ENCODE results near the gene MRPL23. TPM values are rescaled to one million over a fixed set of nuclear protein-coding genes. Genes with fewer than 3 reads are reported as not detected.

MRPL23 gene
- total RNA-seq, 1 experiment from 2014 or later, result 109 TPM

GRCh38 chr11:1966531-1966930 lies 19.4 kb downstream of the MRPL23 start:
- H3K4me2 ChIP-seq (ENCODE audit: low read length), result no peak overlapping the region
- CTCF ChIA-PET, result no interaction called here
- no peak for TF ChIP-seq RAD21 (IDR thresholded peaks at IDR 0.05; ENCODE audit: low read depth)
- no peak for TF ChIP-seq TCF7L2 (IDR thresholded peaks at IDR 0.05; ENCODE audit: borderline replicate concordance, extremely low read depth, insufficient read depth, insufficient read length)
- no peak for TF ChIP-seq CEBPB (IDR thresholded peaks at IDR 0.05; ENCODE audit: low read depth)
- no peak for TF ChIP-seq MAX (IDR thresholded peaks at IDR 0.05)
- TF ChIP-seq POLR2A (IDR thresholded peaks at IDR 0.05; ENCODE audit: borderline replicate concordance, extremely low read depth, insufficient read depth, insufficient read length), result no peak
- no peak for TF ChIP-seq YY1 (IDR thresholded peaks at IDR 0.05; ENCODE audit: extremely low read depth, insufficient replicate concordance, low read depth, low read length)
- TF ChIP-seq EZH2phosphoT487 (IDR thresholded peaks at IDR 0.05; ENCODE audit: borderline replicate concordance), result no peak
- no peak for TF ChIP-seq FOSL1 (IDR thresholded peaks at IDR 0.05; ENCODE audit: low read depth)
- TF ChIP-seq SIN3A (IDR thresholded peaks at IDR 0.05; ENCODE audit: low read depth), result no peak
- no peak for TF ChIP-seq CBX3 (IDR thresholded peaks at IDR 0.05; ENCODE audit: low read depth)
- no peak for TF ChIP-seq POLR2AphosphoS5 (IDR thresholded peaks at IDR 0.05; ENCODE audit: low read depth, low read length)
- no peak for TF ChIP-seq SRF (IDR thresholded peaks at IDR 0.05; ENCODE audit: low read depth)
- TF ChIP-seq CTCF (IDR thresholded peaks at IDR 0.05 in 2 of 3, conservative IDR thresholded peaks at IDR 0.05 in 1 of 3; ENCODE audit: borderline replicate concordance in 1 of 3, insufficient read depth in 1 of 3, low read depth in 2 of 3, low read length in 2 of 3), result no peak
- TF ChIP-seq EZH2 (IDR thresholded peaks at IDR 0.05), result no peak
- no peak for TF ChIP-seq REST (IDR thresholded peaks at IDR 0.05; ENCODE audit: low read depth)
- intact Hi-C loops (cut with micrococcal nuclease), result no loop called here
- no peak overlapping the region for H3K9ac ChIP-seq (ENCODE audit: low read length)
- no peaks in the 10 kb centered on the region for H3K79me2 ChIP-seq (ENCODE audit: insufficient read depth, low read length)
- ATAC-seq (no peak), DNase-seq (ENCODE audit: low read depth, low spot score) (no peak)
- BruUV-seq (replicated peaks), result no TSS peak
- no peaks in the 10 kb centered on the region for H3K9me2 ChIP-seq (ENCODE audit: insufficient read depth)
- H3K9me3 ChIP-seq (ENCODE audit: control insufficient read depth in 1 of 2, insufficient read depth in 1 of 2, low read depth in 1 of 2, low read length in 2 of 2), result no peaks in the 10 kb centered on the region
- H3K27me3 ChIP-seq (ENCODE audit: insufficient read depth, low read length), result no peaks in the 10 kb centered on the region
- H4K20me1 ChIP-seq (ENCODE audit: insufficient read depth), result no peaks in the 10 kb centered on the region
- H3K27ac ChIP-seq (ENCODE audit: low read depth, low read length), result no peak overlapping the region
- RAD21 ChIA-PET (ENCODE audit: low non-redundant PET in 1 of 2, low total read pairs in 2 of 2, uncharacterized antibody in 2 of 2, unreplicated experiment in 2 of 2), result no interaction called here
- POLR2A ChIA-PET, result no interaction called here
- H3K36me3 ChIP-seq (ENCODE audit: control insufficient read depth in 1 of 2, insufficient read depth in 2 of 2, low read length in 2 of 2), result no peaks in the 10 kb centered on the region
- no peaks in the 10 kb centered on the region for H3K4me1 ChIP-seq (ENCODE audit: control insufficient read depth in 1 of 2, insufficient read depth in 2 of 2, low read length in 2 of 2)
- no peak overlapping the region for H2AFZ ChIP-seq (ENCODE audit: low read depth, low read length, poor library complexity, severe bottlenecking)
- no peak overlapping the region for H3K4me3 ChIP-seq (replicated peaks in 1 of 2; ENCODE audit: low read depth in 1 of 2, low read length in 2 of 2)

Data from HCT116 (cell line).